ENCODE data around the gene HDDC3.

HDDC3 gene

DNA sequence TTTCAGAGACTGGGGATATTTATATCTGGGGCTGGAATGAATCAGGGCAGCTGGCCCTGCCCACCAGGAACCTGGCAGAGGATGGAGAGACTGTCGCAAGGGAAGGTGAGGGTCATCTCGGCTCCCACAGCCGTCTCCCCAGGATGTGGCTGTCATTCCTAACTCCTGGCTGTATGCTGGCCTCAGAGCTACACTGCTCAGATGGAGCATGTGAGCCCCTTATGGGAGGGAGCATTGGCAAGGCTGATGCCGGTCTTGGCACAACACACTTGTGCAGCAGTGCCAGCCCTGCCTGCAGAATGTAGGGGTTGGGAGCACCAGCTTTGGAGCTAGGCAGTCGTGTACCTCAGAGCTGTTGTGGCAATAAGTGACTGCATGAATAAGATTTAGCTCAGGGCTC lies 27.5 kb upstream of the HDDC3 start:
- Histone ChIP-seq H3K4me1 (ENCODE audit: control insufficient read depth, insufficient read depth, low read length) (no peaks in the 10 kb centered on the region), H3K9me3 (ENCODE audit: control insufficient read depth, insufficient read depth, low read length) (no peaks in the 10 kb centered on the region), H3K36me3 (ENCODE audit: control insufficient read depth, insufficient read depth, low read length) (peaks cover 16% of the 10 kb centered on the region), H3K4me3 (ENCODE audit: low read depth, low read length) (no peak overlapping the region), H3K27me3 (ENCODE audit: control insufficient read depth, insufficient read depth, low read length) (no peaks in the 10 kb centered on the region), H3K9ac (ENCODE audit: low read depth, low read length) (no peak overlapping the region)

DNA sequence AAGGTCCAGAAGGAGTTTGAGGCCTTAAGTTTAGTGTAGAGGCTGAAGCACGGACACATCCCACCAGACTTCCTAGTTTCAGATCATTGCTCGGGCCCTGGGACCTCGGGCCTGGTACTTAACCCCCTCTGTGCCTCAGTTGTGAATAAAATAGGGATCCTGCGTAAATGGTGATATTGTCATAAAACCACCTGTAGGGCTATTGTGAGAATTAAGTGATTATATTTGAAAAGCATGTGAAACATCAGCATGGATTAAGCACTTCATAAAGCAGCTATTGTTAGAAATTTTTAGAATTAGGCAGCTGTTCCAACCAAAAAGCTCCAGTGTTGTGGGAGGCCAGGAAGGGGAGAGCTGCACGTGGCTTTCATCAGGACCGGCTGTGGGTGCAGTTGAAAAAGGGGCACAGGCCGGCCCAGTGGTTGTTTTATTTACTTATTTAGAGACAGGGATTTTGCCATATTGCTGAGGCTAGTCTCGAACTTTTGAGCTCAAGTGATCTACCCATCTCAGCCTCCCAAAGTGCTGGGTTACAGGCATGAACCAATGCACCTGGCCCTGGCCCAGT lies 26.8 kb upstream of the HDDC3 start:
- Histone ChIP-seq H3K9ac (ENCODE audit: low read depth, low read length) (no peak overlapping the region), H3K4me3 (ENCODE audit: low read depth, low read length) (no peak overlapping the region), H3K27me3 (ENCODE audit: control insufficient read depth, insufficient read depth, low read length) (no peaks in the 10 kb centered on the region), H3K9me3 (ENCODE audit: control insufficient read depth, insufficient read depth, low read length) (no peaks in the 10 kb centered on the region), H3K36me3 (ENCODE audit: control insufficient read depth, insufficient read depth, low read length) (peaks cover 15% of the 10 kb centered on the region), H3K4me1 (ENCODE audit: control insufficient read depth, insufficient read depth, low read length) (no peaks in the 10 kb centered on the region)

DNA sequence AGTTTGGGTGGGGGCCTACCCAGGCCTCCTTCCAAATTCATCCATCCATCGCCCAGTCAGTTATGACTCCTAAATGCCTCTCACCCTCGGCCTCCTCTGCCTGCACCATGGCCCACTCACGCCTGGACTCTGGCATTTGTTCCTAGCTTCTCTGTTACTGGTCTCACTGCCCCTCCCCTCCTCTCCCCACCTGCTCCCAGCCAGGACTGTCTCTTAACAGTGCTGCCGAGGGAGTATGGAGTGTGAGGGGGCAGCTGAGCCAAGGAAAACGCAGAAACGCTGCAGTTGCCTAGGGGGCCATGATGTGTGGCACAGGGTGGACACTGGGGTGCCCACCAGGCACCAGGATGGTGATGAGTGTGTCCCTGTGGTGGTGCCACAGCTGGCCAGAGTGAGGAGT lies 25.4 kb upstream of the HDDC3 start:
- Histone ChIP-seq H3K36me3 (ENCODE audit: control insufficient read depth, insufficient read depth, low read length) (peaks cover 24% of the 10 kb centered on the region), H3K9ac (ENCODE audit: low read depth, low read length) (no peak overlapping the region), H3K9me3 (ENCODE audit: control insufficient read depth, insufficient read depth, low read length) (no peaks in the 10 kb centered on the region), H3K4me1 (ENCODE audit: control insufficient read depth, insufficient read depth, low read length) (no peaks in the 10 kb centered on the region), H3K4me3 (ENCODE audit: low read depth, low read length) (peak overlapping the region; percentile 82), H3K27me3 (ENCODE audit: control insufficient read depth, insufficient read depth, low read length) (no peaks in the 10 kb centered on the region)

DNA sequence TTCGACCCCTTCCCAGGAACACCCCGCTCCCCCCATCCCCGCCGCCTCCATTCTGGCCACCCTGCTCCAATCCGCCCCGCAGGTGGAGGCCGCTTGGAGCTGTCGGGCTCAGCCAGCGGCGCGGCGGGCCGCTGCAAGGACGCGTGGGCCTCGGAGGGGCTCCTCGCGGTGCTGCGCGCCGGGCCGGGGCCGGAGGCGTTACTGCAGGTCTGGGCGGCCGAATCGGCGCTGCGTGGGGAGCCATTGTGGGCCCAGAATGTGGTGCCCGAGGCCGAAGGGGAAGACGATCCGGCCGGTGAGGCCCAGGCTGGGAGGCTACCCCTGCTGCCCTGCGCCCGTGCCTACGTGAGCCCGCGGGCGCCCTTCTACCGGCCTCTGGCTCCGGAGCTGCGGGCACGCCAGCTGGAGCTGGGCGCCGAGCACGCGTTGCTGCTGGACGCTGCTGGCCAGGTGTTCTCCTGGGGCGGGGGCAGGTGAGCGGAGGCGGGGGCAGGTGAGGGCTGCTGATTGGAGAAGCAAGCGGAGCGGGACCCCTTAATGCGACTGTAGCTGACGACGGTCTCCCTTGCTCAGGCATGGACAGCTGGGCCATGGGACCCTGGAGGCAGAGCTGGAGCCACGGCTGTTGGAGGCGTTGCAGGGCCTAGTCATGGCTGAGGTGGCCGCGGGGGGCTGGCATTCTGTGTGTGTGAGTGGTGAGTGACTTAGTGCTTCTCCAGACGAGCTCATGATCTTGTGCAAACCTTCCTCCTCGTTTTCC lies 24.9 kb upstream of the HDDC3 start:
- Histone ChIP-seq H3K36me3 (ENCODE audit: control insufficient read depth, insufficient read depth, low read length) (peaks cover 24% of the 10 kb centered on the region), H3K27me3 (ENCODE audit: control insufficient read depth, insufficient read depth, low read length) (no peaks in the 10 kb centered on the region), H3K4me3 (ENCODE audit: low read depth, low read length) (peak overlapping the region; percentile 82), H3K9ac (ENCODE audit: low read depth, low read length) (peak overlapping the region; percentile 70), H3K4me1 (ENCODE audit: control insufficient read depth, insufficient read depth, low read length) (no peaks in the 10 kb centered on the region), H3K9me3 (ENCODE audit: control insufficient read depth, insufficient read depth, low read length) (no peaks in the 10 kb centered on the region)

DNA sequence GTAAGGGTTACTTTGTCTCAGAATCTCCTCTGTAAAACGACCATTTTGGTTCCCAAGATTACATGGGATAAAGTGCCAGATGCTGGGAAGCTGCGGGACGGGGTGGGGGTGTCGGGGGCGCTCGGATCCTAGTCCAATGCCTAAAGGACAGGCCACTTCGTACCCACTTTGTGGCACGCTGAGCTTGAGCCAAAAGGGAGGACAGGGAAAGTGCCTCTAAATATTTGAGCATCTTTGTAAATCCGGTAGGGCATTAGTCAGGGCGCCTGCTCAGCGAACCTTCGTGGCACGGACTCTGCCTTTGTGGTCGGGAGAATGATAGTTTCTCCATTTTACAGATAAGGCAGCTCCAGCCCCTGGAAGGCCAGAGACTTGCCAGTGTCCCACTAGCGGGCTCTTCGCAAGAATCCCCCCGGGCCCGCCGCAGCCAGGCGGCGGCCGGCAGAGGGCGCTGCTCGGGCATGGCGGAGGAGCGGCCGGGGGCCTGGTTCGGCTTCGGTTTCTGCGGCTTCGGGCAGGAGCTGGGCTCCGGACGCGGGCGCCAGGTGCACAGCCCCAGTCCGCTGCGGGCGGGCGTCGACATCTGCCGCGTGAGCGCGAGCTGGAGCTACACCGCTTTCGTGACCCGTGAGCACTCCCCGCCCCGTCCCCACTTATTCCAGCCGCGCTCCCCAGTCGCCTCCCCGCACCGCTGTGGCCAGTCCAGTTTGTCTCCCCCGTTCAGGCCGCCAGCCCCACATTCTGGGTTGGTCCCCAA lies 24.1 kb upstream of the HDDC3 start:
- H3K9ac ChIP-seq (ENCODE audit: low read depth, low read length), result peak overlapping the region; percentile 70
- no peaks in the 10 kb centered on the region for H3K4me1 ChIP-seq (ENCODE audit: control insufficient read depth, insufficient read depth, low read length)
- no peaks in the 10 kb centered on the region for H3K27me3 ChIP-seq (ENCODE audit: control insufficient read depth, insufficient read depth, low read length)
- peaks cover 27% of the 10 kb centered on the region for H3K36me3 ChIP-seq (ENCODE audit: control insufficient read depth, insufficient read depth, low read length)
- no peaks in the 10 kb centered on the region for H3K9me3 ChIP-seq (ENCODE audit: control insufficient read depth, insufficient read depth, low read length)
- peak overlapping the region; percentile 82 for H3K4me3 ChIP-seq (ENCODE audit: low read depth, low read length)

DNA sequence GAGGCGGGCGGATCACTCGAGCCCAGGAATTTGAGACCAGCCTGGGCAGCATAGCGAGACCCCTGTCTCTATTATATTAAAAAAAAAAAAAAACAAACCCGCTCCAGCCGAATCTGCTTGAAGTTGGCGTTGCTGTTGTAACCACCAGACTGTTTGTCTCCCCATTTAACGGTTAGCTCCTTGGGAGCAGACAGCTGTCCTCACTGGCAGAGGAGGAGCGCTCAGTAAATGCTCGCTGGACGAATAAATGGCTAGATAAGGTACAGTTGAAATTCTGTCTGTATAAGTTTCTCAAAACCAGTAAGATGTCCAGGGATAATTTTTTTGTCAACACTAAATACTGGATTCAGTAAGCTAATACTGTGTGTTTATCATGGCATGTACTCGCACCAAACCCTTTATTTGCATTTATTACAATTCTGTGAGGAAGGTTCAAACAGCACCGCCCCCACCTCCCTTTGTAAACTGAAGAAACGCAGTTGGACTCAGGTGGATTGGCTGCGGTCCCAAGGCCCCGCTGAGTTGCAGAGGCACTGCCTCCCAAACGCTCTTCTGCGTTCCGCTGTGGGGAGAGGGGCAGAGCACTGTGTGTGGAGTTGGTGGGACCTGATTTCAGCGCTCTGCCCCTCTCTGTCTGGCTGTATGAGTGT lies 23.4 kb upstream of the HDDC3 start:
- Histone ChIP-seq H3K27me3 (ENCODE audit: control insufficient read depth, insufficient read depth, low read length) (no peaks in the 10 kb centered on the region), H3K36me3 (ENCODE audit: control insufficient read depth, insufficient read depth, low read length) (peaks cover 24% of the 10 kb centered on the region), H3K4me3 (ENCODE audit: low read depth, low read length) (peak overlapping the region; percentile 82), H3K9me3 (ENCODE audit: control insufficient read depth, insufficient read depth, low read length) (no peaks in the 10 kb centered on the region), H3K4me1 (ENCODE audit: control insufficient read depth, insufficient read depth, low read length) (no peaks in the 10 kb centered on the region), H3K9ac (ENCODE audit: low read depth, low read length) (no peak overlapping the region)

DNA sequence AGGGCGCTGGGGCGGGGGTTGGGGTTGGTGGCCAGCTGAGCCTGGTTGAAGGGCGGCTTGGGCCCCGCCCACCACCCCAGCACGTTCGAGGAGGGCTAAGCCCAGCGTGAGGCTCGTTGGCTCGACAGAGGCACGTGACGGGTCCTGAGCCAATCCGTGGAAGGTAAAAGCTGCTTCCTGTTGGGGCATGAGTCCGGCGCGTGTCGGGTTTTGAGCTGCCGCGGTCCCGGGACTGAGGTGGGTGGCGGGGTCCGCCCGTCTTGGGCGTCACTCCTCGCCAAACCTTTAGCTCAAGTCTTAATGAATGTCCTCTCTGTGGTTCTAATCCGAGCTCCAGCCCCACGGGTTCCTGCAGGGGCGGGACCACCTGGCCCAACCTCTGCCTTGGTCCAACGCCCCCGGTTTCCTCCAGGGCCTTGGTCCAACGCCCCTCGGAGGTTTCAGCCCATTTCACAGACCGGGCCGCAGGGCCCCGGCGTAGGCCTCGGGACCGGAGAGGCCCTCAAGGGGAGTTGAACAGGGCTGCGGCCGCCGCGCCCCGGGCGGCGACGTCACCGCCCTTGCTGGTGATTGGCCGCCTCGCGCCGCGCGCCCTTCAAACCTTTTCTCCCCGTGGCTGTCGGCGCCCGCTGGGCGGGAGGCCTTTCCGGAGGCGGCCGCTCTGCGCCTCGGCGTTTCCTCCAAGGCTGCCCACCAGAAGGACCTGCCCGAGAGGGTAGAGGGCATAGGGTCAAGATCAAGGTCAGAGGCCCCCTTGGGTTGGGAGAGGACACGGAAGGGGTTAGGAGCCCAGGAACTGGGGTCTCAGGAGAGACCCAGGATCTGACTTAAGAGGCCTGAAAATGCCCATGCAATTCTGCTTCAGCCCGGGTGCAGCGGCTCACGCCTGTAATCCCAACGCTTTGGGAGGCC lies 22.6 kb upstream of the HDDC3 start, which contains the start of gene RCCD1:
TSS of gene RCCD1 (plus strand) at position 173 of the 912 bp plus-strand sequence. CDS start 1,851 bp downstream, outside the sequence.
- Histone ChIP-seq H3K9me3 (ENCODE audit: control insufficient read depth, insufficient read depth, low read length) (no peaks in the 10 kb centered on the region), H3K4me3 (ENCODE audit: low read depth, low read length) (peak within 1 kb of the TSS; percentile 82), H3K27me3 (ENCODE audit: control insufficient read depth, insufficient read depth, low read length) (no peaks in the 10 kb centered on the region), H3K9ac (ENCODE audit: low read depth, low read length) (peak within 1 kb of the TSS; percentile 90), H3K4me1 (ENCODE audit: control insufficient read depth, insufficient read depth, low read length) (no peaks in the 10 kb centered on the region), H3K36me3 (ENCODE audit: control insufficient read depth, insufficient read depth, low read length) (peaks cover 26% of the 10 kb centered on the region)

DNA sequence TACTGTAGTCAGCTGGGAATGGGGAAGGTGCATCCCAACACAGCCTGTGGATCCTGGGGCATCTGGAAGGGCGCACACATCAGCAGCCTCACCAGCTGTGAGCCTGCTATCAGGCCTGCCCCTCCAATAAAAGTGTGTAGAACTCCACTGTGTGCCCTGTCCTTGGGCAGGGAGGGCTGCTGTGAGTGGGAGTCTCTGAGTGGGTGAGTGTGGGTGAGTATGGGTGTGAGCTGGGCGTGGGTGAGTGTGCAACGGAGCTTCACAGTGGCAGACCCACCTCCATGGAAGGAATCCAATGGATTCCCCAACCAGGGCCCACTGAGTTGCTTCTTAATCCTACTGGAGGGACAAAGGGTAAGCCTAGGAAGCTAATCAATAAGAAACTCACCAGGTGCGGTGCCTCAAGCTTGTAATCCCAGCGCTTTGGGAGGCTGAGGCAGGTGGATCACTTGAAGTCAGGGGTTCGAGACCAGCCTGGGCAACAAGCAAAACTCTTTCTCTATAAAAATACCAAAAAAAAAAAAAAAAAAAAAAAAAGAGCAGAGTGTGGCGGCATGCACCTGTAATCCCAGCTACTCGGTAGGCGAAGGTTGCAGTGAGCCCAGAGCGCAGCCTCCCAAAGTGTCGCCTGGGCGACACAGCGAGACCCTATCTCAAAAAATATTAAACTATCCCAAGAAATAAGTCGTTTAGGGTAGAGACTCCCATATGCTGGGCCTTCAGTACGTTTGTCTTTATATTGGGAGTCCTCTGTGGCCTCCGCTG lies 21.8 kb upstream of the HDDC3 start:
- Histone ChIP-seq H3K9me3 (ENCODE audit: control insufficient read depth, insufficient read depth, low read length) (no peaks in the 10 kb centered on the region), H3K9ac (ENCODE audit: low read depth, low read length) (no peak overlapping the region), H3K27me3 (ENCODE audit: control insufficient read depth, insufficient read depth, low read length) (no peaks in the 10 kb centered on the region), H3K4me1 (ENCODE audit: control insufficient read depth, insufficient read depth, low read length) (no peaks in the 10 kb centered on the region), H3K4me3 (ENCODE audit: low read depth, low read length) (no peak overlapping the region), H3K36me3 (ENCODE audit: control insufficient read depth, insufficient read depth, low read length) (peaks cover 34% of the 10 kb centered on the region)

DNA sequence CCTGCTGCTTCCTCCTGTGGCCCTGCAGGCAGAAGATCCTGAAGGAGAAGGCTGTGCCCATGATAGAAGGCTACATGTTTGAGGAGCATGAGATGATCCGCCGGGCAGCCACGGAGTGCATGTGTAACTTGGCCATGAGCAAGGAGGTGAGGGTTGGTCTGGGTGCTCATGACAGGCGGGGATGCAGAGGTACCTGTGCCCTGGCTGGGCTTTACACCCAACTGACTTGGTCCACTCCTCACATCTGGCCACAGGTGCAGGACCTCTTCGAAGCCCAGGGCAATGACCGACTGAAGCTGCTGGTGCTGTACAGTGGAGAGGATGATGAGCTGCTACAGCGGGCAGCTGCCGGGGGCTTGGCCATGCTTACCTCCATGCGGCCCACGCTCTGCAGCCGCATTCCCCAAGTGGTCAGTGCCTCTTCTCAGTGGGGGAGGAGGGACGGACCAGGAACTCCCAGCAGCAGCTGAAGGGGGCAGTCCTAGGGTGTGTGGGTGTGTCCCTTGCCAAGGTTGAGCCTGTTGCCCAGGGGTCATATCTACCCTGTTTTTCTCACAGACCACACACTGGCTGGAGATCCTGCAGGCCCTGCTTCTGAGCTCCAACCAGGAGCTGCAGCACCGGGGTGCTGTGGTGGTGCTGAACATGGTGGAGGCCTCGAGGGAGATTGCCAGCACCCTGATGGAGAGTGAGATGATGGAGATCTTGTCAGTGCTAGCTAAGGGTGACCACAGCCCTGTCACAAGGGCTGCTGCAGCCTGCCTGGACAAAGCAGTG lies 20.7 kb upstream of the HDDC3 start:
- H3K27me3 ChIP-seq (ENCODE audit: control insufficient read depth, insufficient read depth, low read length), result no peaks in the 10 kb centered on the region
- no peak overlapping the region for H3K9ac ChIP-seq (ENCODE audit: low read depth, low read length)
- H3K9me3 ChIP-seq (ENCODE audit: control insufficient read depth, insufficient read depth, low read length), result no peaks in the 10 kb centered on the region
- peaks cover 41% of the 10 kb centered on the region for H3K36me3 ChIP-seq (ENCODE audit: control insufficient read depth, insufficient read depth, low read length)
- H3K4me3 ChIP-seq (ENCODE audit: low read depth, low read length), result no peak overlapping the region
- H3K4me1 ChIP-seq (ENCODE audit: control insufficient read depth, insufficient read depth, low read length), result no peaks in the 10 kb centered on the region

DNA sequence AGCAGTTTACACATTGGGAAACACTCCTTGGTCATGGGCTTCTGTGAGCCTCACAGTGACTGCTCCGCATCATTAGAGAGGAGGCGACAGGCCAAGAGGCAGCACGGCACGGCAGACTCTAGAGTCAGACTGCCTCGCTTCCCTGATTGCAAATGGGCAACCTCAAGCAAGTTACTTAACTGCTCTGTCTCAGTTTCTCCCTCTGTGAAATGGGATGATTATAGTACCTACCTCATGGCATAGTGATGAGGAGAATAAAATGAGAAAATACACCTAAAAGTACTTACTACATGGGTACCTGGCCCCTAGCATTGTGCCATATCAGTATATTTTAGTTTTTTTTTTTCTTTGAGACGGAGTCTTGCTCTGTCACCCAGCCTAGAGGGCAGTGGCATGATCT lies 18.3 kb upstream of the HDDC3 start:
- H3K4me1 ChIP-seq (ENCODE audit: control insufficient read depth, insufficient read depth, low read length), result no peaks in the 10 kb centered on the region
- H3K36me3 ChIP-seq (ENCODE audit: control insufficient read depth, insufficient read depth, low read length), result peaks cover 58% of the 10 kb centered on the region
- H3K4me3 ChIP-seq (ENCODE audit: low read depth, low read length), result no peak overlapping the region
- no peak overlapping the region for H3K9ac ChIP-seq (ENCODE audit: low read depth, low read length)
- H3K27me3 ChIP-seq (ENCODE audit: control insufficient read depth, insufficient read depth, low read length), result no peaks in the 10 kb centered on the region
- no peaks in the 10 kb centered on the region for H3K9me3 ChIP-seq (ENCODE audit: control insufficient read depth, insufficient read depth, low read length)
